Stimulated activated CD4-positive, alpha-beta T cell treated with anti-CD3 and anti-CD28 coated beads, TNF-alpha, amount 100 ng/mL, for 48 hours (primary cell): ENCODE results near the gene ALAS1.
"Not testable (repeated sequence)": the region's sequence is repeated elsewhere in the genome, so short reads cannot be mapped to it uniquely, and the experiment has no call there.

ENCODE experiments used
- DNase-seq, 3 donors: peaks; one replicate each; pipeline ENCODE4 v3.0.0-alpha.2; 2020; ENCODE audit warnings: low read depth in 3 of 3

Gene ALAS1

DNA sequence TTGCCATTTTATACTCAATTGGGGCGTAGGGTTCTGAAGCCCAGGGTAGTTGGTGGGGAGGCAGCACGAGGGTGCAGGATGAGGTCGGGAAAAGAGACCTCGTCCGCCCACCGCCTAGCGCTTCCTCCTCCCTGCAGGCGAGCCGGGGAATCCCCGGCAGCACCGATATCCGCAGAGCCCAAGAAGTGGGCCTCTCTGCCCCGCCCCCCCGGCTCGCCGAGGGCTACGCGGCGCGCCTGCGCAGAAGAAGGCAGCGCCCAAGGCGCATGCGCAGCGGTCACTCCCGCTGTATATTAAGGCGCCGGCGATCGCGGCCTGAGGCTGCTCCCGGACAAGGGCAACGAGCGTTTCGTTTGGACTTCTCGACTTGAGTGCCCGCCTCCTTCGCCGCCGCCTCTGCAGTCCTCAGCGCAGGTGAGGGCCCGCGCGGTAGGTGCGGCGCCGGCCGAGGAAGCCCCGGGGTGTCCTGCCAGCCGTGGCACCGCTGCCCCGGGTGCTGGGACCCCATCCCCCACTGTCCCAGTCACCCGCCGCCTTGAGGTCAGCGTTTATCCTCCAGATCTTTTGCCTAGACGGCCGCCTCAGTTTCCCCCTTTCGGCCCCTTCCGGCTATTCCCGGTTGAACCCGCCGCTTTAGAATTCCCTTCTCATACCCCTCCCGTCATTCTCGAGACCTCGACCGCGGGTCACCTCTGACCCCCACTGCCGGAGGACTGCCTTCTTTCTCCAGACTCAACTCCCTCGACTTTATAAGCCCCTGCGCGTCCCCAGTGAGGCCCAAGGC, at the start of gene ALAS1:
TSS of gene ALAS1 (plus strand) at position 319 of the 784 bp plus-strand sequence. CDS start 1,082 bp downstream, outside the sequence.
- DNase-seq: peak; percentile 84 to 94 (median 86)

DNA sequence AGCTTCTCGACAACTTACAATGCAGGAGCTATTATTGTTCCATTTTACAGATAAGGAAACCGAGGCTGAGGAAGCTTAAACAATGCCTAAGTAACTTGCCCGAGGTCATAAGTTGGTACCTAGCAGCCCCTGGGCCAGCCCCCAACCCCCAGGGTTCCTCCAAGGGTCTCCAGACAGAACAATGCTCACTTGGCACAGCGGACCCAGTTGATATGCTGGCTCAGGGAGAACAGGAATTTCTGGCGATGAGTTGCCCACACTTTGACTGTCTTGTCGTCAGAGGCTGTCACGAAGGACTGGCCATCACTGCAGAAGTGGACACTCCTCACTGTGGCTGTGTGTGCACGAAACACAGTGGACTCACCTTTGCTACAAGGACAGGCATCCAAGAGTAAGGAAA, 48.9 kb upstream of the ALAS1 start:
- DNase-seq: no peak

DNA sequence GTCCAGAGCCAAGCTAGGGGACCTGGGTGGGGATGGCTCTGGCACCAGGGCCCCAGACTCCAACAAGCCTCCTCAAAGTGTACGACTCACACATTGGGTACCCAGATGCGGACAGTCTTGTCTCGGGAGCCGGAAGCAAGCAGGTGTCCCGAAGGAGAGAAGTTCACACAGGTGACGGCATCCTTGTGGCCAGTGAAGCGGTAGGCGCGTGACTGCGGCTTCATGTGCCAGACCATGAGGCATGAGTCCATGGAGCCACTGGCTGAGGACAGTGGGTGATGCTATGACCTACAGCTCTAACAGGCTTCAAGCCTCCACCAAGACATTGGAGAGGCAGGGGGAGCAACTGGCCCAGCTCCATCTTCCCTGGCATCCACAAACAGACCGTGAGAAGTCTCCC, 48.2 kb upstream of the ALAS1 start:
- no peak for DNase-seq

DNA sequence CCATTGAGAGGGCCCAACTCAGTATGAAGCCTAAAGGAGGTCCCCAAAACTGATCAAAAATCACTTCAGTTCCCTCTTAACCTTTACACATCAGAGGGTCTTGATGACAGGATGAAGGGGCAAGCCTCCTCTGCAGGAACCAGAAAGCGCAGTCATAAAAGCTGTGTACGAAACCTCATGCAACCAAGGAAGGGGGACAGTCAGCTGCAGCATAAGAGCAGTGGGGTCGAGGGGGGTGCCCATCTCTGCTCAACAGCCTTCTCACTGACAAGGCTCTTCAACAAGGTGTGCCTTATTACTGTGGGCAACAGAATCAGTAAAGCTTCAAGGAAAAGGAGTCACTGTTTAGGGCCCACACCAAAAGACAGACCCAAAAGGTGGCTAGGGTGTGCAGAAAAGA, 47.6 kb upstream of the ALAS1 start:
- DNase-seq: no peak

DNA sequence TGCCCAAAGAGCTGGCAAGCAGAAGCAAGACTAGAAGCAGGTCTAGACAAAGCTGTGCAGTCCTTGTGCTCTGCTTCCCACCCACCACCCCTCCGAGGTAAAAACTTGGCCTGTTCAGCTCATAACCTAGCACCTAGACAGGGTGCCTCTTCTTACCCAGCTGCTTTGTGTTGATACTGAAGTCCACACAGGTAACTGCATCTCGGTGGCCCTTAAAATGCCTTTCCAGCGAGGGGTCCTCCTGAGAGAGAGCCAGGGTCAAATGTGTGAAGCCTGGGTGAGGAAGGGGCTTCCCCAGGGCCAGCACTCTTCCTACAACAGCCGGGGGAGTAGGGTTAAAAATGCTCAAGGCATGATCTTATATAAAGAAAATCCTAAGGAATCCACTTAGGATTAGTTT, 47.1 kb upstream of the ALAS1 start:
- DNase-seq: no peak

DNA sequence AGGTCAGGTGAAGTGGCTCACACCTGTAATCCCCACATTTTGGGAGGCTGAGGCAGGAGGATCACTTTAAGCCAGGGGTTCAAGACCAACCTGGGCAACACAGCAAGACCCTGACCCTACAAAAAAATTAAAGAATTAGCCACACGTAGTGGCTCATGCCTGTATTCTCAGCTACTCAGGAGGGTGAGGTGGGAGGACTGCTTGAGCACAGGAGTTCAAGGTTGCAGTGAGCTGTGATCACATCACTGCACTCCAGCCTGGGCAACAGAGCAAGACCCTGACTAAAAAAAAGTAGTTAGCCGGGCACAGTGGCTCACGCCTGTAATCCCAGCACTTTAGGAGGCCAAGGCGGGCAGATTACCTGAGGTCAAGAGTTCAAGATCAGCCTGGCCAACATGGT, 46.0 kb upstream of the ALAS1 start:
- DNase-seq: not testable (repeated sequence)

DNA sequence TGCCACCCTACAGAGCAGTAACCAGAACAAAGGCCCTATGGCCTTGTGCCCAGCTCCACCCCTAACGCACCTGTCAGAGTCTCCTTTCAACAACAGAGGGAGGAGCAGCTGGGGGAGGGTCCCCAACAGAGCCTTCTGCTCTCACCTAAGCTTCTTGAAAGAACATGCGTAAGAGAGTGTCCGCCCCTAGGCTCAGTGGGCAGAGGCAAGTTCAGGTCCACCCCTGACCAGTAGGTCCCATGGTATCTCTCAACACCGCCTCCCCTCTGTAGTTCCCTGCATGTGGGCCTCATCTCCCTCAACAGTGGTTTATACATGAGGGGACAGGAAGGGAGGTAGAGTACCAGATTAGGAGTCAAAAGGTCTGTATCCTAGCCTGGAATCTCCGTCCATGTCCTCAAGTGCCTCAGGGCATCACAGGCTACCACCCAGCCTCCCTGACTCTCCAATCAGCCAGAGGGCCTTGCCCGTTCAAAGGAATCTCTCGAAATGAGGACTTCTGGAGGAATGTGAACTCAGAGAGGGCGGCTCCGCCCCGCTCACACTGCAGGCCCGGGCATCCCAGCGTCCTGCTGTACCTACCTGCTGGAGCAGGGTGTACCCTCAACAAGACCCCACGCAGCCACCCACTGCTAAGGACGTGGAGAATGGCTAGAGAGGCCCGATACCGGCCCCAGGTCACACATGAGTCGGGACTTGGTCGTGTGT, 44.4 kb upstream of the ALAS1 start:
- no peak for DNase-seq

DNA sequence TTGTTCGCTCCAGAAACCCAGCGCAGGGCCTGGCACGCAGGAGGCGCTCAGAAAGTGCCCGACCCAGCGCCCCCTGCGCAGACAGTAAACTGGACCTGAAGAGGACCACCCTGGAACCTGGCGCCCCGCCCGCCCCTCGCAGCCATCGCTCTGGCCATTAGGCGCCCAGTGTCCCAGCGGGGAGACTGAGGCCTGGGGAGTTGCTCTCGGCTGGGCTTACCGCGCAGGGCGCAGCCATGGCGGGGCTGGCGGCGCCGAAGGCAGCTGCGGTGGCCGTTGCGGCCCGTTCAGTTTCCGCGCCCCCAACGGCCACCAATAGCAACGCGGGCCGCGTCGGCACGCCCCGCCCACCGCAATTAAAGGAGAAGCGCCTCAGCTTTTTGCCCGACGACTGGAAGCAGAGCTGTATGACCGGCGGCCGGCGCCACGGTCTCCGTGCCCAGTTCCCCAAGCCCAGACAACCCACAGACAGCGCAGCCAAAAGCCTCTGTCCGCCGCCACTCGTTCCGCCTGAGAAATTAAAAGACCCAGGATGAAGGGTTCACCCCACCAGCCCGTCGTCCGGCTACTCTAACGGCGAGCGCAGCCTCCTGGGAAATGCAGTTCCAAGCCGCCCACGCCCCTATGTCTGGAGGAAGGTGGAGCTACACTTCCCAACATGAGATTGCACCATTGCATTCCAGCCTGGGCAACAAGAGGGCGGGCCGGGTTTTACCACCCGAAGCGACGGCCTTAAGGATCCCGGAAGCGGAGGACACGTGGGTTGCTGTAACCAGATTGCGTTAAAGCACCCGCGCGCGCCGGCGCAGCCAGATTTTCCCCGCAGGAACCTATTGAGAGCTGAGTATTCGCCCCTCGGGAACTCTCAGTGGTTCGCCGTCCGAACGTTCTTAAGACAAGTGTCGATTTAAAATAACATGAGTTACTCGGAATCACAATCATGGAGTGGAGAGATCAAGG, 43.5 kb upstream of the ALAS1 start, which contains the start of gene POC1A:
TSS of gene POC1A (minus strand) at position 289 of the 960 bp plus-strand sequence. CDS start at position 238, 51 bp downstream.
- DNase-seq: peak; percentile 81 to 88 (median 85)

DNA sequence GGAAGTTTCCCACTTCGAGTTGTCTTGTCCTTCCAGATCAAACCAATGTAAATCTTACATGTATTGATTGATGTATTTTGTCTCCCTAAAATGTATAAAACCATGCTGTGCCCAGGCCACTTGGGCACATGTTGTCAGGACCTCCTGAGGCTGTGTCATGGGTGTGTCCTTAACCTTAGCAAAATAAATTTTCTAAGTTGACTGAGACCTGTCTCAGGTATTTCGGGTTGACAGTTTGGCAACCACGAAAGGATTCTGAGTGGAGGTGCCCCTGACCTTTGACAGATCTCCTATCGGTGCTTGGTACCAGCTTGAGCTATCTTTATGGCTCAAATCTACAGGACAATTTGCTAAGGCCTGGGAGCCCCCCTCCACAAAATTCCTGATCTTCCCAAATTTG, 42.0 kb upstream of the ALAS1 start:
- DNase-seq: no peak

DNA sequence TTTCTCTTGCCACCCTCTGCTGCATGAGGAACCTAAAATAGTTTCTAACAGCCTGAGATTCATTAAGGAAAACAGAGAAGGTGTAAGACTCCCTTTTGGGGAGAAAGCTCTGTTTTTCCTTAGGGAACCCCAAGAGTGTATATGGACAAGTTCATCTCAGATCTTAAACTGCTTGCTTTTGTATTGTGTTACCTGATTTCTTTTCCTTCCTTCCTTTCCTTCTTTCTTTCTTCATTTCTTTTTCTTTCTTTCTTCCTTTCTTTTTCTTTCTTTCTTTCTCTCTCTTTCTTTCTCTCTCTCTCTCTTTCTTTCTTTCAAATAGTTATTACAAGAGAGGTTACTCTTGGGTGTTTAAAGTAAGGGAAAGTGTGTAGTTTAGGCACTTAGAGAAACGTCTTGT, 38.5 kb upstream of the ALAS1 start:
- no peak for DNase-seq

DNA sequence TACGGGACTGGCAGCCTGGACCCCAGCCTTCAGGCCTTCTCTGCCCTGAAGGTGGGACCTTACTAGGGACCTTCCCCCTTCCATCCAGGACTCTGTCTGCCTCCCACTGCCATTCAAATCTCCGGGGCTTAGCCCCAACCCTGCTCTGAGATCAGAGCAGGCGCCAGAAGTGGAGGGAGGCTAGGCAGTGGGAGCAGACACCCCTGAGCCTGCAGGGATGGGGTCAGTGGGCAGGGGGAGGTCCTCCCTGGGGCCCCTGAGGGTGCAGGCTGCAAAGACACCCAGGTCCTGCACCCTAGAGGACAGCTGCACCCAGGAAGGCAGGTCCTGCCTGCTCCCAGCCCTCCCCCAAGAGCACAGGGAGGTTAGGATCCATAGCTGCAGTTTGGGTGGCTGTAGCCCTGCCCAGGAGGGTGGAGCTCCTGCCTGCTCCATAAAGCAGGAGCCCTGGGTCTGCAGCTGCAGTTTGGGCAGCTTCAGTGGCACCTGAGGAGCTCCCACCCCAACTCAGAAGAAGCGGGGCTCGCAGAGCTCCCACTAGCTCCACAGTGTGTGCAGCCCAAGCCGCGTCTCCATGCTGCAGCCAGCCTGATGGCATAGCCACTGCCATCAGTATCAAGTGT, 35.6 kb upstream of the ALAS1 start:
- no peak for DNase-seq

DNA sequence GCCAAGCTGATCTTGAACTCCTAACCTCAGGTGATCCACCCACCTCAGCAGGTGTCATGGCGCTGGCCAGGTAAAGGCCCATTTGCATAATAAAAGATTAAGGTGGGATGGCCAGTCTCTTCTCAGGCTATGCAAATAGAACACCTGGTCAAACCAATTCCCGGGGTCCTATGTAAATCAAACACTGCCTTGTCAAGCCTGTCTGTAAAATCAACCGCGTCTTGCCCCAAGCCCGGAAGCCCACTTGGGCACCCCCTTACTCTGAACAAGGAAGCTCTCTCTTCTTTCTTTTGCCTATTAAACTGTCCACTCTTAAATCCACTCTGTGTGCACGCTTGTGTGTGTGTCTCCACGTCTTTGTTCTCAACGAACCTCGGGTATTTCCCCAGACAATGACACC, 30.7 kb upstream of the ALAS1 start:
- DNase-seq: no peak

DNA sequence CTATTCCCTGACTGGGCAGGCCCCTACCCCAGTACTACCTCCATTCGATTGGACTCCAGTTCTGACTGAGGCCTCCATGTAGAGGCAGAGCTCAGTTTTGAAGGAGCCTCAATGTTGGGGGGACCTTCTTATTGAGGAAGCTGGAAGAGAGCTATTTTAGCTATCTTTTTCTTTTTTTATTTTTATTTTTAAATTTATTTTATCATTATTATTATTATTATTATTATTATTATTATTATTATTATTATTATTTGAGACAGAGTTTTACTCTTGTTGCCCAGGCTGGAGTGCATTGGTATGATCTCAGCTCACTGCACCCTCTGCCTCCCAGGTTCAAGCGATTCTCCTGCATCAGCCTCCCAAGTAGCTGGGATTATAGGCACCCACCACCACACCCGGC, 27.7 kb upstream of the ALAS1 start:
- not testable (repeated sequence) for DNase-seq

DNA sequence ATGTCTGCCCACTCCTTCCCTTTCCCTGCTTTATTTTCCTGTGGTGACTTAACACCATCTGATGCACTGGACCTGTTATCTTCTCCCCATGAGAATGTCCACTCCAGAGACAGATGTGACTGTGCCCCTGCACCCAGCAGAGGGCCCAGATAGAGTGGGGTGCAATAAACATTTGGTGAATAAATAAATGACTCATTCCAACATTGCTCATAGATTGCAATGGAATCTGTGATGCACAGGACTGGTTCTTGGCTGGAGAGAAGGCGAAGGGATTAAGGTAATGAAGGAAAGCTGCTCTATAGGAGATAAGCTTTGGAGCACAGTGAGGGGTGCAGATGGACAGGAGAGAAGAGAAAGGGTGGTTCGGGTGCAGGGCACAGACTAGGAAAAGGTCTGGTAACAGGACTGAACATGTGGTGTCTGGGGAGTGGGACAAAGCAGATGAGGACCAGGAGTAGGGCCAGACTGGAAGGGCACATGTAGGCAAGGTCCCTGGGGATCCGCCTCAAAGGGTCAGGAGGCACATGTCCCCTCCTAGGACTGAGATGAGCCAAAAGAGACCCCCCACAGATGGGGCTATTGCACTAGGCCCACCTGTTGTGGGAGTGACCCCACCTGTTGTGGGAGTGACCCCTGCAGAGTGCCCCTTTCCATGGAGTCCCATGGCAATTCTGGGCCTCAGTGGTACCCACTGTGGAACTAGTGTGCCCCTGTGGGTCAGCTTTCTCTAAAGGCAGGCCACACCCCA, 26.3 kb upstream of the ALAS1 start:
- DNase-seq: no peak

DNA sequence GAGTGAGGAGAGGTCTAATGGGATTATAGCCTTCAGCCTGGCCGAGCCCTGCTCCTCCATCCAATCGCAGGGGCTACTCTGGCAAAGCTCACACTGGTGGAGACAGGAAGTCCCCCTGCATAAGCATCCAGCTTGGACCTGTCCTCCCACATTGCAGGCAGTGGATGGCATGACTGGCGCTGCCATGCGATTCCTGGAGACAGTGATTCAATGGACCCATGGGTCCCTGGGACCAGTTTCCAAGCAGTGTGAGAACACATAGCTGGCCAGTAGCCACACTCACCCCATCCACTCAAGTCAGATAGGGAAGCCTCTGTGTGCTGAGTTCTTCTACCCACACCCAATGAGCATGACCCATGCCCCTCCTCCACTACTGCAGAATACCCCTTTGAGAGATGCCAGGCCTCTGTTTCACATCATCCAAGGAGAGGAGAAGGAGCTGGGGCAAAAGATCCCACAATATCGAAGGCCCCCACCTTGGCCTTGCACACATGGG, 25.6 kb upstream of the ALAS1 start:
- no peak for DNase-seq

DNA sequence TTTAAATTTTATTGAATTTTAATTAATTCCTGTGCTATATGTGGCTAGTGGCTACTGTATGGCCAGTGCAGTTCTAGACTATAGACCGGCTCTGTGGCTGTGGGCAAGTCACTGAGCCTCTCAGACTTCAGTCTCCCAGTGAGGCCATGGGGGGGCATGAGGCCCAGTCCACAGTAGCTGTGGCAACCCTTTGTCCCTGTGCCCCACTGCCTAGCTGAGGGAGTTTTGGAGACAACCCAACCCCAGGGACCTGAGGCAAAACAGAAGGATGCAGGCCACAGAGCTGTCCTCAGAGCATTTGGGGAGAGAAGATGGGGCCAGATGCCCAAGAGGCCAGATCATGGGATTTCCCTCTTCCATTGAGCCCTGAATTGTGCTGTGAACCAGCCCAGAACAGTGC, 24.9 kb upstream of the ALAS1 start:
- DNase-seq: no peak

DNA sequence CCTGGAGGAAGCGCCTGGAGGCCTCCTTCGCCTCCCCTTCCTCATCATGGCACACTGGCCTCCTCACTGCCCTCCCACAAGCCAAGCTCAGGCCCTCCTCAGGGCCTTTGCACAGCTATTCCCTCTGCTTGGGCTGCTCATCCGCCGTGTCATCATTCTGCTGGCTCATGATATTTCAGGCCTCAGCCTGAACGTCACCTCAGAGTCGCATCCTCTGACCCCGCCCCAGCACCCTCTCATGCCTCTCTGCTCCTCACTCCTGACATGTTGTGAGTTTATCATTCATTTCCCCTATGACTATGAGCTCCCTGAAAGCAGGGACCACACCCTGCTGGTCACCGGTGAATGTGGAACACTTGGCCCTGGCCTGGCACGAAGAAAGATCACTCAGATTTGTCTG, 23.1 kb upstream of the ALAS1 start:
- no peak for DNase-seq

DNA sequence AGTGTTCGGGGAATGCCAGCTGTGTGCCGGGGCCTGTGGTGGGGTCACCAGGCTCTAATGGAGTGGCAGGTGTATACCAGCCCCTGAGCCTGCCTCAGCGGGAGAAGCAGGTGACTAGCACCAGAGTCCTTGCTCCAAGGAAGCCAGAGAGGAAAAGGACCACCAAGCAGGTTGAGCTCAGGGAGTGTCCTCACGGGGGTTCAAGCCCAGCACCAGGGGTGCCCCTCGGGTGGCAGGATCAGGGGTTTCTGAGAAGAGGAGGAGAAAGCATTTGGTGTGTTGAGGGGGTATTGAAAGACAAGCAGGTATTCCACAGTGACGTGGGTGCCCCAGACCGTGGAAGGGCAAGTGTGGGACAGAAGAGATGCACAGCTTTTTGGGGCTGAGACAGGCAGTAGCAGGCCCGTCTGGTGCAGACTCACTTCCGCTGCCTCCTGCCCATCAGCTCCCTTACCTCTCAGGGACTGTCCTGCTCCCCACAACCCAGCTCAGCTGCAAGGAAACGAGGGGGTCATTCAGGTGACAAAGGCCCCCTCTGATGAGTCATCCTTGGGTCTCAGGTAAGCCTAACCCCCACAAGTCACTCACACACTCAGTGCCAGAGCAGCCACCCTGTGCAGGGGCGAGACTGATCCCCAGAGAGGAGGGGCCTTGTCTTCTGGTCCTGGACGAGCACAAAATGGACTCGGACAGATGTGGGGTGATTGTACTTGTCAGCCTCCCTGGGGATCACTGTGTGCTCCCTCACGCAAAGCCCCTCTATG, 22.4 kb upstream of the ALAS1 start:
- DNase-seq: no peak

DNA sequence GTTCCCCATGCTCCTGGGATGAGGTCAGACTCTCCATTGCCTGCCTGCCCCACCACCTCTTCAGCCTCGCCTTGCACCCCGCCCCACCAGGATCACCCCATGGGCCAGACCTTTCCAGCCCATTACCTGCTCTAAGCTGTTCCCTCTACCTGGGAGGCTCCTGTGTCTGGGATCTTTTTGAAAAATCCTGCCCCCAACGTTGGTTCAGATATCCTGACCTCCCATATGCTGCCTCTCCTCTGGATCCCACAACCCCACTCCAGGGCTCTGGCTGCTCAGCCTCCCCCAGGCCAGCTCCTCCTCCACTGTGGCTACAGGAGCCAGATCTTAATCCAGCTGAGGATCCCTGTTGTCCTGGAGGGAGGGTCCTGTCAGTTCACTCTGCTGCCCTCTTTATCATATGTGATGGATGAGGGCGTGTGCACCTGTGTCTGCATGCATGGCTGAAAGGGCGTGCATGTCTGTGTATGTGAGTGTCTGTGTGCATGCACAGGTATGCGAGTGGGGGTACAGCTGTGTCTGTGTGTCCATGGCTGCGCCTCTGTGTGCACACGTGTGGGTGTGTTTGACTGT, 21.7 kb upstream of the ALAS1 start:
- no peak for DNase-seq
